PC-3 (cell line): ENCODE results near the gene IL1RAP. TPM values are rescaled to one million over a fixed set of nuclear protein-coding genes. Genes with fewer than 3 reads are reported as not detected.

Experiments used
- ATAC-seq: fragments of 200-7000 bp; cut with Tn5 transposase; 2 replicates; pipeline ENCODE4 v1.9.1; 2020; ENCODE audit warnings: mild to moderate bottlenecking, moderate library complexity
- BruUV-seq: library from RNA; stranded (reverse); fragments of 400-500 nt; replicated peaks from 2 replicates; lab custom pipeline; 2021; lab: Mats Ljungman, UMichigan
- CTCF ChIA-PET: fragments of 300-600 bp; sonication (Branson Sonifier 250); formaldehyde crosslinking; loops from one replicate; lab custom pipeline; 2022; ENCODE audit warnings: antibody characterized with exemption; lab: Charles Lee
- POLR2A ChIA-PET: fragments of 300-600 bp; sonication (Branson Sonifier 250); formaldehyde crosslinking; loops from one replicate; lab custom pipeline; 2022; ENCODE audit warnings: antibody characterized with exemption; ENCODE audit not compliant: unreplicated experiment; lab: Charles Lee
- DNase-seq: peaks from one replicate; pipeline ENCODE4 v3.0.0-alpha.2; 2015
- H2AFZ ChIP-seq: fragments of 300-600 bp; sonication (generic); 2 replicates; pipeline ENCODE4 v1.6.0; 2016; ENCODE audit warnings: antibody characterized with exemption, low read length
- H3F3A ChIP-seq: fragments of 300-600 bp; sonication (generic); one replicate; pipeline ENCODE4 v1.6.0; 2017; ENCODE audit warnings: antibody characterized with exemption, low read length, control low read depth, mild to moderate bottlenecking; ENCODE audit not compliant: unreplicated experiment
- H3K27ac ChIP-seq: fragments of 300-600 bp; sonication (generic); 2 replicates; pipeline ENCODE4 v1.5.1; 2016; ENCODE audit warnings: mild to moderate bottlenecking, low read length
- H3K27me3 ChIP-seq: fragments of 300-600 bp; sonication (generic); 2 replicates; pipeline ENCODE4 v1.6.1; 2016; ENCODE audit warnings: low read length, mixed read lengths
- H3K36me3 ChIP-seq: fragments of 300-600 bp; sonication (generic); 2 replicates; pipeline ENCODE4 v1.6.1; 2016; ENCODE audit warnings: low read depth, mixed run types, low read length, mixed read lengths
- H3K4me1 ChIP-seq: fragments of 300-600 bp; sonication (generic); 2 replicates; pipeline ENCODE4 v1.5.1; 2016; ENCODE audit warnings: low read length; ENCODE audit not compliant: insufficient read depth
- H3K4me2 ChIP-seq: fragments of 300-600 bp; sonication (generic); 2 replicates; pipeline ENCODE4 v1.6.0; 2016; ENCODE audit warnings: low read length
- H3K4me3 ChIP-seq: fragments of 300-600 bp; sonication (generic); 2 replicates; pipeline ENCODE4 v1.5.1; 2016; ENCODE audit warnings: mild to moderate bottlenecking, low read length, mixed read lengths
- H3K79me2 ChIP-seq: fragments of 300-600 bp; sonication (generic); 2 replicates; pipeline ENCODE4 v1.6.1; 2017; ENCODE audit warnings: low read length, mixed read lengths
- H3K9ac ChIP-seq: fragments of 300-600 bp; sonication (generic); 2 replicates; pipeline ENCODE4 v1.6.0; 2016; ENCODE audit warnings: mild to moderate bottlenecking, low read length
- H3K9me2 ChIP-seq: fragments of 300-600 bp; sonication (generic); replicated peaks from 2 replicates; pipeline ENCODE4 v1.6.1; 2016; ENCODE audit warnings: mixed run types, low read length, mixed read lengths
- H3K9me3 ChIP-seq: fragments of 300-600 bp; sonication (generic); 2 replicates; pipeline ENCODE4 v1.6.1; 2016; ENCODE audit warnings: low read length, mixed read lengths
- H4K20me1 ChIP-seq: fragments of 300-600 bp; sonication (generic); 2 replicates; pipeline ENCODE4 v1.6.1; 2016; ENCODE audit warnings: low read length, mixed read lengths
- CTCF ChIP-seq: fragments of 300-600 bp; sonication (generic); conservative IDR thresholded peaks from 2 replicates; pipeline ENCODE4 v1.5.1; 2017; ENCODE audit warnings: antibody characterized with exemption, low read depth, mild to moderate bottlenecking, low read length
- EZH2 ChIP-seq: fragments of 300-600 bp; sonication (generic); IDR thresholded peaks from one replicate; pipeline ENCODE4 v1.6.1; 2017; ENCODE audit warnings: antibody characterized with exemption, mild to moderate bottlenecking, low read length; ENCODE audit not compliant: unreplicated experiment
- EZH2phosphoT487 ChIP-seq: fragments of 300-600 bp; sonication (generic); IDR thresholded peaks from 2 replicates; pipeline ENCODE4 v1.6.1; 2018; ENCODE audit warnings: mild to moderate bottlenecking, antibody characterized with exemption, low read length, borderline replicate concordance
- intact Hi-C: fragments of 100-400 bp; cut with micrococcal nuclease; formaldehyde crosslinking; loops from 2 replicates; pipeline ENCODE4 v1.9.0; 2023
- total RNA-seq: library from RNA; depleted of rRNA; stranded (reverse); fragments of >200 nt; gene quantifications from 2 replicates; pipeline ENCODE4 v1.2.3, GENCODE V29; 2014

IL1RAP gene
- total RNA-seq, 1 experiment from 2014 or later, result 5.0 TPM

DNA sequence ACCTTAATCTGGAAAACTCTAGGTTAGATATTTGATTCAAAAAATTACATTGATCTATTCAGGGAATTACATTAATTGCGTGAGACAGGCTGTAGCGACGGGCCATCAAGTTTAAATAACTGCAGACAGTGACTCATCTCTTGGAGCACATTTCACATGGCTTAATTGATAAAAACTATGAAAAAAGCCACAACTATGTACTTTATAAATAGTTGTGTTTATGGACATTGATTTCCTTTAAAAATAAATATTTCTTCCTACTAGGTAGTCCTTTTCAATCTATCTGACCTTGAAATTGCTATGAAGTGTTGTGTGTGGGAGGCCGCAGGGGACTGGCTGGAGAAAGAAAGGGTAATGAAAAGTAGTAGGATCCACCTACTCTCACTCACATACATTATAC, 157.8 kb downstream of the IL1RAP start:
- no TSS peak for BruUV-seq
- 0 out of 2 replicates have a peak, but pooled peaks cover 3% of the 10 kb centered on the region for H3K9me2 ChIP-seq
- no peaks in the 10 kb centered on the region for H3K27me3 ChIP-seq
- peaks cover under 1% of the 10 kb centered on the region; the same call in 1 of the 2 replicates for H3K4me1 ChIP-seq
- H3K4me3 ChIP-seq, result no peak overlapping the region
- H3K9ac ChIP-seq, result no peak overlapping the region
- no peaks in the 10 kb centered on the region for H3K36me3 ChIP-seq
- TF ChIP-seq EZH2phosphoT487, result no peak
- TF ChIP-seq CTCF, result no peak
- TF ChIP-seq EZH2, result no peak
- no peaks in the 10 kb centered on the region for H3K79me2 ChIP-seq
- ChIA-PET CTCF (no interaction called here), POLR2A (no interaction called here)
- no peak overlapping the region for H3K4me2 ChIP-seq
- H3K27ac ChIP-seq, result no peak overlapping the region
- intact Hi-C loops, result no loop called here
- no peaks in the 10 kb centered on the region for H3K9me3 ChIP-seq
- ATAC-seq (no peak), DNase-seq (peak; percentile 19)
- H4K20me1 ChIP-seq, result no peaks in the 10 kb centered on the region
- H2AFZ ChIP-seq, result no peak overlapping the region
- no peaks in the 10 kb centered on the region for H3F3A ChIP-seq

- Histone ChIP-seq H2AFZ (no peak overlapping the region), H3F3A (no peaks in the 10 kb centered on the region), H3K4me1 (peaks cover 3% of the 10 kb centered on the region; the same call in 1 of the 2 replicates), H3K4me3 (no peak overlapping the region), H3K79me2 (no peaks in the 10 kb centered on the region), H3K9ac (no peak overlapping the region), H3K36me3 (no peaks in the 10 kb centered on the region), H3K9me3 (no peaks in the 10 kb centered on the region), H3K27me3 (no peaks in the 10 kb centered on the region), H3K9me2 (0 out of 2 replicates have a peak, but pooled peaks cover 3% of the 10 kb centered on the region), H3K27ac (no peak overlapping the region), H4K20me1 (no peaks in the 10 kb centered on the region), H3K4me2 (no peak overlapping the region)
- intact Hi-C loops, result no loop called here
- ChIA-PET POLR2A (no interaction called here), CTCF (no interaction called here)
- DNase-seq, result no peak
- ATAC-seq, result no peak
- TF ChIP-seq CTCF (no peak), EZH2 (no peak), EZH2phosphoT487 (no peak)
- no TSS peak for BruUV-seq
Observed at GRCh38 chr3:190673148-190673547, 159.3 kb downstream of the IL1RAP start.

DNA sequence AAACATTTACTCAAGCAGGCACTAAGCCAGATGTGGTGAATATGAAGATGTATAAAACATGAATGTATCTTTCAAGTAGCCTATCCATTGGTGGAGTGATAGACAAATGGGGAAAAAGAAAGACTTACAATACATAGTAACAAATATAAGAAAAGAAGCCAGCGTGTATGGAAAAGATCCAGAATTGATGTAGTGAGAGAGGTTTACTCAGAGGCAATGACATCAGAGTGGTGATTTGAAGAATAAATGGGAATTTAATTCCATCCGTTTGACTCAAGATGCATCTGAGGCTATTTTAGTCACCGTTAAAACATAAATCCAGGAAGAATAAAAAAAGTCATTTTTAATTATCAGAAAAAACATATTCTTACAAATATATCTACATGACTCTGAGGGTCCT, 162.6 kb downstream of the IL1RAP start:
- DNase-seq (peak; percentile 67), ATAC-seq (peak; percentile 68)
- Histone ChIP-seq H4K20me1 (no peaks in the 10 kb centered on the region), H3K27me3 (no peaks in the 10 kb centered on the region), H3K79me2 (no peaks in the 10 kb centered on the region), H3F3A (no peaks in the 10 kb centered on the region), H3K4me3 (no peak overlapping the region), H3K27ac (peak overlapping the region; percentile 83), H3K9me2 (no peaks in the 10 kb centered on the region), H3K4me2 (no peak overlapping the region), H3K36me3 (no peaks in the 10 kb centered on the region), H3K9ac (peak overlapping the region; percentile 55; the same call in 1 of the 2 replicates), H2AFZ (no peak overlapping the region), H3K9me3 (no peaks in the 10 kb centered on the region), H3K4me1 (peaks cover 3% of the 10 kb centered on the region; the same call in 1 of the 2 replicates)
- CTCF ChIA-PET, result no interaction called here
- POLR2A ChIA-PET, result no interaction called here
- BruUV-seq, result no TSS peak
- intact Hi-C loops, result no loop called here
- TF ChIP-seq EZH2 (no peak), EZH2phosphoT487 (no peak), CTCF (no peak)
